ENCODE results near the gene FBXO42.

DNA sequence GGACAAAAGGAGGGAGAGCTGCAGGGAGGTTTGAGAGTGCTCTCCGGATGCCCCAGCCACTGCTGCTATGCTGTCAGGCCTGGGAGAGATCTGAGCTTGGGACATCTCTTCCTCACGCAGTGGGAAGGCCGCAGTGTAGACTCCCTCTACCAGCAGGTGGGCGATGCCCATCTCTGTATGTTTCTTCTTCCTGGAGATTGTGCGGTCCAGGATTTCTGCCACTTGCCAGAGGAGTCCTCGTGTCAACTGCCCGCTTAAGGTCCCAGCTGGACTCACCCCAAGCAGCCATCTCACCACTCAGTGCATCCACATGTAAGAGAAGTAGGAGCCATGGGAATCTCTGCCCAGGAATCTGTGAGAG is 126.2 kb downstream of the FBXO42 start:
- TF ChIP-seq CTCF (IDR thresholded peaks at IDR 0.05): no peak
- TF ChIP-seq POLR2A (IDR thresholded peaks at IDR 0.05): no peak
